Neural progenitor cell (in vitro differentiated cells): ENCODE data around the gene C10orf105. TPM values are rescaled to one million over a fixed set of nuclear protein-coding genes. Genes with fewer than 3 reads are reported as not detected.

Source experiments
- DNase-seq: peaks from one replicate; pipeline ENCODE4 v3.0.0-alpha.2; 2016; ENCODE audit warnings: low spot score
- H2AFZ ChIP-seq: fragments of 200-600 bp; sonication (generic); replicated peaks from 2 replicates; pipeline ENCODE4 v1.6.1; 2016; ENCODE audit warnings: antibody characterized with exemption
- H3F3A ChIP-seq: fragments of 200-600 bp; sonication (generic); 2 replicates; pipeline ENCODE4 v1.6.1; 2016; ENCODE audit warnings: antibody characterized with exemption, low read depth
- H3K27ac ChIP-seq: fragments of 200-600 bp; sonication (generic); 2 replicates; pipeline ENCODE4 v1.5.1; 2016; ENCODE audit warnings: mild to moderate bottlenecking
- H3K27me3 ChIP-seq: fragments of 200-600 bp; sonication (generic); 2 replicates; pipeline ENCODE4 v1.6.1; 2016; ENCODE audit warnings: mild to moderate bottlenecking, moderate library complexity
- H3K36me3 ChIP-seq: fragments of 200-600 bp; sonication (generic); 2 replicates; pipeline ENCODE4 v1.5.1; 2016
- H3K4me1 ChIP-seq: fragments of 200-600 bp; sonication (generic); 2 replicates; pipeline ENCODE4 v1.6.1; 2016; ENCODE audit warnings: mixed run types
- H3K4me2 ChIP-seq: fragments of 200-600 bp; sonication (generic); 2 replicates; pipeline ENCODE4 v1.6.1; 2016
- H3K4me3 ChIP-seq: fragments of 200-600 bp; sonication (generic); 2 replicates; pipeline ENCODE4 v1.5.1; 2016
- H3K79me2 ChIP-seq: fragments of 200-600 bp; sonication (generic); 2 replicates; pipeline ENCODE4 v1.6.1; 2016; ENCODE audit warnings: low read depth
- H3K9ac ChIP-seq: fragments of 200-600 bp; sonication (generic); 2 replicates; pipeline ENCODE4 v1.6.1; 2016
- H3K9me3 ChIP-seq: fragments of 200-600 bp; sonication (generic); 2 replicates; pipeline ENCODE4 v1.5.1; 2016; ENCODE audit warnings: low read depth
- H4K20me1 ChIP-seq: fragments of 200-600 bp; sonication (generic); 2 replicates; pipeline ENCODE4 v1.6.1; 2016; ENCODE audit warnings: low read depth
- H3K27ac Mint-ChIP-seq: 3 replicates; pipeline ENCODE4 v1.8.0; 2021; ENCODE audit warnings: mixed read lengths
- H3K27me3 Mint-ChIP-seq: 2 replicates; pipeline ENCODE4 v1.8.0; 2022; ENCODE audit warnings: low read depth, mild to moderate bottlenecking, inconsistent platforms, moderate library complexity, mixed read lengths; ENCODE audit not compliant: insufficient read depth
- H3K36me3 Mint-ChIP-seq: 3 replicates; pipeline ENCODE4 v1.8.0; 2021; ENCODE audit warnings: mixed read lengths
- H3K4me1 Mint-ChIP-seq: 3 replicates; pipeline ENCODE4 v1.8.0; 2021; ENCODE audit warnings: mixed read lengths
- H3K4me3 Mint-ChIP-seq: 3 replicates; pipeline ENCODE4 v1.8.0; 2021; ENCODE audit warnings: mild to moderate bottlenecking, moderate library complexity, mixed read lengths
- H3K9me3 Mint-ChIP-seq: 3 replicates; pipeline ENCODE4 v1.8.0; 2020; ENCODE audit warnings: mixed read lengths
- CTCF ChIP-seq: fragments of 200-600 bp; sonication (generic); IDR thresholded peaks from 2 replicates; pipeline ENCODE4 v1.5.1; 2017; ENCODE audit warnings: antibody characterized with exemption, mild to moderate bottlenecking
- EZH2 ChIP-seq: fragments of 200-600 bp; sonication (generic); IDR thresholded peaks from 2 replicates; pipeline ENCODE4 v1.6.1; 2017; ENCODE audit warnings: antibody characterized with exemption, mild to moderate bottlenecking, moderate library complexity
- EZH2phosphoT487 ChIP-seq: fragments of 200-600 bp; sonication (generic); IDR thresholded peaks from 2 replicates; pipeline ENCODE4 v1.6.1; 2017; ENCODE audit warnings: antibody characterized with exemption
- total RNA-seq: library from RNA; depleted of rRNA; stranded (reverse); fragments of >200 nt; gene quantifications from 2 replicates; pipeline ENCODE4 v1.2.3, GENCODE V29; 2015; ENCODE audit warnings: low replicate concordance

Gene C10orf105
- total RNA-seq, 1 donor from 2014 or later = 0.39 TPM

- Histone ChIP-seq H3K79me2 (no peaks in the 10 kb centered on the region), H3K4me1 (peaks cover 4% of the 10 kb centered on the region), H3K27ac (no peak overlapping the region), H3K4me3 (no peak overlapping the region), H3F3A (no peaks in the 10 kb centered on the region), H4K20me1 (no peaks in the 10 kb centered on the region), H3K36me3 (no peaks in the 10 kb centered on the region), H2AFZ (no peak overlapping the region), H3K27me3 (peaks cover 8% of the 10 kb centered on the region), H3K9ac (no peak overlapping the region), H3K4me2 (no peak overlapping the region), H3K9me3 (no peaks in the 10 kb centered on the region)
- Mint-ChIP-seq H3K4me3 (no peak overlapping the region), H3K27ac (peak overlapping the region; percentile 60), H3K36me3 (no peaks in the 10 kb centered on the region), H3K4me1 (peaks cover 18% of the 10 kb centered on the region), H3K9me3 (no peaks in the 10 kb centered on the region), H3K27me3 (peaks cover 12% of the 10 kb centered on the region)
- no peak for DNase-seq
- no peak for TF ChIP-seq EZH2
- no peak for TF ChIP-seq CTCF
- TF ChIP-seq EZH2phosphoT487 = no peak
Measured at GRCh38 chr10:71765906-71766716, 46.5 kb upstream of the C10orf105 start.

- H3K27ac Mint-ChIP-seq = peak overlapping the region; percentile 29
- Histone ChIP-seq H3K9ac (no peak overlapping the region), H3K79me2 (no peaks in the 10 kb centered on the region), H3K4me3 (no peak overlapping the region), H3K27ac (no peak overlapping the region), H4K20me1 (no peaks in the 10 kb centered on the region), H3K27me3 (peaks cover under 1% of the 10 kb centered on the region), H3K36me3 (no peaks in the 10 kb centered on the region), H2AFZ (no peak overlapping the region), H3K9me3 (no peaks in the 10 kb centered on the region), H3F3A (no peaks in the 10 kb centered on the region), H3K4me2 (no peak overlapping the region), H3K4me1 (peaks cover 4% of the 10 kb centered on the region)
- no peak for TF ChIP-seq CTCF
- TF ChIP-seq EZH2phosphoT487 = no peak
- no peak for TF ChIP-seq EZH2
- peaks cover 18% of the 10 kb centered on the region for H3K4me1 Mint-ChIP-seq
- H3K9me3 Mint-ChIP-seq = no peaks in the 10 kb centered on the region
- peaks cover 12% of the 10 kb centered on the region for H3K27me3 Mint-ChIP-seq
- no peak overlapping the region for H3K4me3 Mint-ChIP-seq
- no peak for DNase-seq
- H3K36me3 Mint-ChIP-seq = no peaks in the 10 kb centered on the region
Measured at GRCh38 chr10:71765176-71765904, 45.8 kb upstream of the C10orf105 start.

GRCh38 chr10:71763352-71764127 lies 44.0 kb upstream of the C10orf105 start:
- H3K9ac ChIP-seq = no peak overlapping the region
- H3K4me1 Mint-ChIP-seq = peaks cover 18% of the 10 kb centered on the region
- no peaks in the 10 kb centered on the region for H3K9me3 Mint-ChIP-seq
- H3K36me3 ChIP-seq = no peaks in the 10 kb centered on the region
- H4K20me1 ChIP-seq = no peaks in the 10 kb centered on the region
- H3K27me3 ChIP-seq = no peaks in the 10 kb centered on the region
- H3K9me3 ChIP-seq = no peaks in the 10 kb centered on the region
- H3K27ac ChIP-seq = no peak overlapping the region
- DNase-seq = no peak
- H3F3A ChIP-seq = no peaks in the 10 kb centered on the region
- H3K4me2 ChIP-seq = no peak overlapping the region
- H3K27ac Mint-ChIP-seq = no peak overlapping the region
- no peak overlapping the region for H2AFZ ChIP-seq
- H3K4me3 Mint-ChIP-seq = no peak overlapping the region
- H3K4me3 ChIP-seq = no peak overlapping the region
- TF ChIP-seq EZH2 = no peak
- TF ChIP-seq EZH2phosphoT487 = no peak
- TF ChIP-seq CTCF = no peak
- H3K79me2 ChIP-seq = no peaks in the 10 kb centered on the region
- no peaks in the 10 kb centered on the region for H3K36me3 Mint-ChIP-seq
- peaks cover 4% of the 10 kb centered on the region for H3K4me1 ChIP-seq
- H3K27me3 Mint-ChIP-seq = peaks cover 11% of the 10 kb centered on the region
